Measurements from ENCODE around the gene RASGRP4. TPM values are rescaled to one million over a fixed set of nuclear protein-coding genes. Genes with fewer than 3 reads are reported as not detected.
"Not testable (repeated sequence)": the region's sequence is repeated elsewhere in the genome, so short reads cannot be mapped to it uniquely, and the experiment has no call there.

The RASGRP4 gene
- total RNA-seq, 2 donors from 2014 or later, result 2.3 to 8.3 TPM

DNA sequence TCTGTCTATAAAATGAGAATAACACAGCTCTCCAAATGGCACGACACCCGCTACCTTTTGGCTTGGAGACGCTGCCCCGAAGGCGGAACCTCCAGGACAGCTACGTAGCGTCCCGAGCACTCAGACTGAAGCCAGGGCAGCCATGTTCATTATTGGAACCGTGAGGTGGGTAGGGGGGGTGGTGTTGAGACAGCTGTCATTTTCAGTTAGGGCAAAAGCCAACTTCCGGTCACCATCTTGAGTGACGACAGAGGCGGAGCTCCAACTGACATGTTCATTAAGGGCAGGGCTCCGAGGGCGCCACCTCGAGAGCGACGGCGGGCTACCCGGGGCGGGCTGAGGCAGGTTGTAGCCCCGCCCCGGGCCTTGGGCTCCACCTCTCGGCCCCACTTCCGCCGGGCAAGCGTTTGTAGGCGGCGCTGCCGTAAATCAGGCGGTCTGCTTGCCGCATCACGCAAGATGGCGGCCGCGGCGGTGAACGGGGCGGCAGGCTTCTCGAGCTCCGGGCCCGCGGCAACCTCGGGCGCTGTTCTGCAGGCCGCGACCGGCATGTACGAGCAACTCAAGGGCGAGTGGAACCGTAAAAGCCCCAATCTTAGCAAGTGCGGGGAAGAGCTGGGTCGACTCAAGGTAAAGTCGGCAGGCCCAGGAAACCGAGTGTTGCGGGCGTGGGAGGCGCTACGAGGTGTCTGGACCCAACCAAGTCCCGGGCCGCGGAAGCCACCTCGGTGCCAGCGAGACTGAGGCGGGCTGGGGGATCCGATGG lies 51.5 kb downstream of the RASGRP4 start, which contains the start of gene PSMD8:
TSS of gene PSMD8 (plus strand) at position 240 of the 766 bp plus-strand sequence. CDS start at position 271, 31 bp downstream.
- Mint-ChIP-seq H3K9me3 (no peaks in the 10 kb centered on the region), H3K27ac (peak within 1 kb of the TSS; percentile 99 to 100), H3K36me3 (peaks cover 29 to 30% of the 10 kb centered on the region in 2 donors)
- peak; percentile 98 to 99 for DNase-seq (ENCODE audit: low spot score in 2 of 2)
- ATAC-seq, result peak; percentile 97 to 99

DNA sequence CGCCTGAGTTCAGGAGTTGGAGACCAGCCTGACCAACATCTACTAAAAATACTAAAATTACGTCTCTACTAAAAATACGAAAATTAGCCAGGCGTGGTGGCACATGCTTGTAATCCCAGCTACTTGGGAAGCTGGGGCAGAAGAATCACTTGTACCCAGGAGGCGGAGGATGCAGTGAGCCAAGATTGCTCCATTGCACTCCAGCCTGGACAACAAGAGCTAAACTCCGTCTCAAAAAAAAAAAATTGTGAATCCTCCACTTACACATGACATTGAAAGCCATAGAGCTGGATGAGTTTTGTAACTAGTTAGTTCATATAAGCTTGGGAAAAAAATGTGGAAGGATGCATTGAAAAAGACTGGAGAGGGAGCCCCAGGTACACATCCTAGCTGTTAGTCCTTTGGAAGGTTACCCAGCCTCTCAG lies 52.1 kb downstream of the RASGRP4 start:
- peak overlapping the region; percentile 90 to 99 for H3K27ac Mint-ChIP-seq
- ATAC-seq, result no peak
- H3K36me3 Mint-ChIP-seq, result peaks cover 24 to 25% of the 10 kb centered on the region in 2 donors
- no peak for DNase-seq (ENCODE audit: low spot score in 2 of 2)
- no peaks in the 10 kb centered on the region for H3K9me3 Mint-ChIP-seq

DNA sequence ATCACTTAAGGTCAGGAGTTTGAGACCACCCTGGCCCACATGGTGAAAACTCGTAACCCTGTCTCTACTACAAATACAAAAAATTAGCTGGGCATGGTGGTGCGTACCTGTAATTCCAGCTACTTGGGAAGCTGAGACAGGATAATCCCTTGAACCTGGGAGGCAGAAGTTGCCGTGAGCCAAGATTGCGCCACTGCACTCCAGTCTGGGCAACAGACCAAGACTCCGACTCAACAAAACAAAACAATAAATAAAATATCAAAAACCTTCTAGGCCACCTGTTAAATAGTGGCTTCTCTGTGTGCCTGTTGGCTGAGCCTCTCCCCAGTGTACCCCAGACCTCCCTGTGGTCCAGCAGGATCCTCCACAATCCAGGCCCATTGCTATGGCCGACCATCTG lies 54.9 kb downstream of the RASGRP4 start:
- Mint-ChIP-seq H3K36me3 (peaks cover 15% of the 10 kb centered on the region in 2 donors), H3K27ac (no peak overlapping the region), H3K9me3 (no peaks in the 10 kb centered on the region)
- no peak for DNase-seq (ENCODE audit: low spot score in 2 of 2)
- no peak for ATAC-seq

DNA sequence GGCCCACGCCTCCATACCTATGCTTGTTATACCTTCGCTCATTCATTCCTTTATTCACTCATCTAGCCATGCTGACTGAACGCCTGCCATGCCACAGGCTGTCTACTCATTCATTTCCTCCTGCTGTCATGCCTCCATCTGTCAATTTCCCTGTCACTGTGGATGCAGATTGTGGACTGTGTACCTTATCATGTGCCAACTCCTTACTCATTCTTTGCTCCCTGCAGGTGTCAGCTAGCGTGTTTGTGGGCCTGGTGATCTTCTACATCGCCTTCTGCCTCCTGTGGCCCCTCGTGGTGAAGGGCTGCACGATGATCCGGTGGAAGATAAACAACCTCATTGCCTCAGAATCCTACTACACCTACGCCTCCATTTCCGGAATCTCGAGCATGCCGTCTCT lies 55.7 kb downstream of the RASGRP4 start:
- ATAC-seq (no peak), DNase-seq (ENCODE audit: low spot score in 2 of 2) (no peak)
- Mint-ChIP-seq H3K9me3 (no peaks in the 10 kb centered on the region), H3K27ac (no peak overlapping the region), H3K36me3 (peaks cover 9% of the 10 kb centered on the region in 2 donors)

DNA sequence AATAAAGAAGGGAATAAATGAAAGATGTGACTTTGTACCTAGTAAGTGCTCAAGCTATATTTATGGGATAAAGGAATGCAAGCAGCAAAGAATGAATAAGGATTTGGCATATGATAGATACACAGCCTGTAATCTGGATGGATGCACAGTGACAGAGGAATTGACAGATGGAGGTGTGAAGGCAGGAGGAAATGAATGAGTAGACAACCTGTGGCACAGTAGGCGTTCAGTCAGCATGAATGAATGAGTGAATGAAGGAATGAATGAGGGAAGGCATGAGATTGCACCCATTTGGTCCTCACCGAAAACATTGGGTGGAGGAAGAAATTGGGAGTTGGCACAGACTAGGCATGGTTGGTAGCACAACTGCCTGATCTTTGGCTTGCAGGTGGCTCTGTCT lies 56.4 kb downstream of the RASGRP4 start:
- H3K36me3 Mint-ChIP-seq, result peaks cover 2% of the 10 kb centered on the region in 2 donors
- no peak for DNase-seq (ENCODE audit: low spot score in 2 of 2)
- no peaks in the 10 kb centered on the region for H3K9me3 Mint-ChIP-seq
- no peak overlapping the region for H3K27ac Mint-ChIP-seq
- ATAC-seq, result no peak

DNA sequence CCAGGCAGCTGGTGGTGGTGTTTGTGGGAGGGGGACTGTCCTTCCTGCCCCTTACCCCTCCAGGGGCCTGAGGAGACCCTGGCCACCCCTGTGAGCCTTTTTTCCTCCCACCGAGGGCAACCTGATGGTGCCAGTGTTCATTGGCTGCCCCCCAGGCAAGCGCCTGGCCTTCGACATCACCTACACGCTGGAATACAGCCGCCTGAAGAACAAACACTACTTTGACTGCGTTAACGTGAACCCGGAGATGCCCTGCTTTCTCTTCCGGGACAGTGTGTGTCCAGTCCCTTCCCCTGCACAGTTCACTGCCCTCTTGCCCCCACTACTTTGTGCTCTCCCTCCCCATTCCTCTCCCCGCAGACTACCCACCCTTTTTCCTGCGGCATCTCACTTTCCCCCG lies 59.0 kb downstream of the RASGRP4 start:
- Mint-ChIP-seq H3K27ac (no peak overlapping the region), H3K9me3 (no peaks in the 10 kb centered on the region), H3K36me3 (no peaks in the 10 kb centered on the region)
- ATAC-seq (no peak), DNase-seq (ENCODE audit: low spot score in 2 of 2) (no peak)

DNA sequence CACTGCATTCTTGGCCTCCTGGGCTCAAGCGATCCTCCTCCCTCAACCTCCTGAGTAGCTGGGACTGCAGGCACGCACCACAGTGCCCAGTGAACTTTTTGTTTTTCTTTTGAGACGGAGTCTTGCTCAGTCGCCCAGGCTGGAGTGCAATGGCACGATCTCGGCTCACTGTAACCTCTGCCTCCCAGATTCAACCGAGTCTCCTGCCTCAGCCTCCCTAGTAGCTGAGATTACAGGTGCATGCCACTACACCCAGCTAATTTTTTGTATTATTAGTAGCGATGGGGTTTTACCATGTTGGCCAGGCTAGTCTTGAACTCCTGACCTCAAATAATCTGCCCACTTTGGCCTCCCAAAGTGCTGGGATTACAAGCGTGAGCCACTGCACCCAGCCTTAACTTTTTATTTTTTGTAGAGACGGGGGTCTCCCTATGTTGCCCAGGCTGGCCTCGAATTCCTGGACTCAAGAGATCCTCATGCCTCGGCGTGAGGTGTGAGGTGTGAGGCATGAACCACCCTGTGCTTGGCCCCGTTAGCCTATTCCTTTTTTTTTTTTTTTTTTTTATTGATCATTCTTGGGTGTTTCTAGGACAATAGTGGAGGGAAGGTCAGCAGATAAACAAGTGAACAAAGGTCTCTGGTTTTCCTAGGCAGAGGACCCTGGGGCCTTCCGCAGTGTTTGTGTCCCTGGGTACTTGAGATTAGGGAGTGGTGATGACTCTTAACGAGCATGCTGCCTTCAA lies 62.9 kb downstream of the RASGRP4 start:
- not testable (repeated sequence) for H3K36me3 Mint-ChIP-seq; ATAC-seq; DNase-seq (ENCODE audit: low spot score in 2 of 2); H3K9me3 Mint-ChIP-seq; H3K27ac Mint-ChIP-seq

DNA sequence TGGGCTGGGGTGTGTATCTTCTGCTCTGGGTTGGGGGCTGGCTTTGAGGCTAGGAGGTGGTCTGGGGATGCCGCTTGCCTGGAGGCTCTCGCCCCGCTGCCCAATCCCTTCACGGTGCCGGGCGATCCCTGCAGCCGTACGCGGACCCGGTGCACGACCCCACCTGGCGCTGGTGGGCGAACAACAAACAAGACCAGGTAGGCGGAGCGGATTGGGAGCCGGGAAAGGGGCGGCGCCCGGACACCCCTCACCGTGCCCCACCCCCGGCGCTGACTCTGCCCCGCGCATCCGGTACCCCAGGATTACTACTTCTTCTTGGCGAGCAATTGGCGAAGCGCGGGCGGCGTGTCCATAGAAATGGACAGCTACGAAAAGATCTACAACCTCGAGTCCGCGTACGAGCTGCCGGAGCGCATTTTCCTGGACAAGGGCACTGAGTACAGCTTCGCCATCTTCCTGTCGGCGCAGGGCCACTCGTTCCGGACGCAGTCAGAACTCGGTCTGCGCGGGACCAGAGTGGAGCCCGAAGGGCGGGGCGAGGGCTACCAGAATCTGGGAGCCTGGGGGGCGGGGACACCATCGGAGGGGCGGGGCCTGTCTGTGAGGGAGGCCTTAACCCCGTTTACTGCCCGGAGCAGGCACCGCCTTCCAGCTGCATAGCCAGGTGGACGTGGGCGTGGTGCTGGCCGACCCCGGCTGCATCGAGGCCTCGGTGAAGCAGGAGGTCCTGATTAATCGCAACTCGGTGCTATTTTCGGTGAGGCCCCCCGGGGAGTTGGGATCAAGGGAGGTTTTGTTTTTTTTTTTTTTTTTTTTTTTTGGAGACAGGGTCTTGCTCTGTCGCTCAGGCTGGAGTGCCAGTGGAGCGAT lies 63.7 kb downstream of the RASGRP4 start:
- DNase-seq (ENCODE audit: low spot score in 2 of 2), result peak; percentile 64 to 90
- peak overlapping the region in 1 of 2 donors; percentile 77 for H3K27ac Mint-ChIP-seq
- H3K36me3 Mint-ChIP-seq, result no peaks in the 10 kb centered on the region
- H3K9me3 Mint-ChIP-seq, result no peaks in the 10 kb centered on the region
- ATAC-seq, result peak; percentile 71 to 82

DNA sequence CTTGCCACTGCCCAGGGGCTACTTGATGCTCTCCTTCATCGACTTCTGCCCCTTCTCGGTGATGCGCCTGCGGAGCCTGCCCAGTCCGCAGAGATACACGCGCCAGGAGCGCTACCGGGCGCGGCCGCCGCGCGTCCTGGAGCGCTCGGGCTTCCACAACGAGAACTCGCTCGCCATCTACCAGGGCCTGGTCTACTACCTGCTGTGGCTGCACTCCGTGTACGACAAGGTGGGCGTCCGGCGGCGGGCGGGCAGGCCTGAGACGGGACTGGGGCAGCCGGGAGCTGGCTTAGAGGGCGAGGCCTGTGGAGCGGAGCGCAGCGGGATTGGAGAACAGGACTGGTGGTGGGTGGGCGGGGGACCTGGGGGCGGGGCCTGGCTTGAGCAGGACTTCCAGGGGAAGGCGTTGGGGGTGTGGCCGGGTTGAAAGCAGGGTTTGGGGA lies 64.4 kb downstream of the RASGRP4 start:
- DNase-seq (ENCODE audit: low spot score in 2 of 2), result peak; percentile 63 to 78
- ATAC-seq, result peak; percentile 76 to 82
- H3K9me3 Mint-ChIP-seq, result no peaks in the 10 kb centered on the region
- H3K36me3 Mint-ChIP-seq, result no peaks in the 10 kb centered on the region
- no peak overlapping the region for H3K27ac Mint-ChIP-seq

DNA sequence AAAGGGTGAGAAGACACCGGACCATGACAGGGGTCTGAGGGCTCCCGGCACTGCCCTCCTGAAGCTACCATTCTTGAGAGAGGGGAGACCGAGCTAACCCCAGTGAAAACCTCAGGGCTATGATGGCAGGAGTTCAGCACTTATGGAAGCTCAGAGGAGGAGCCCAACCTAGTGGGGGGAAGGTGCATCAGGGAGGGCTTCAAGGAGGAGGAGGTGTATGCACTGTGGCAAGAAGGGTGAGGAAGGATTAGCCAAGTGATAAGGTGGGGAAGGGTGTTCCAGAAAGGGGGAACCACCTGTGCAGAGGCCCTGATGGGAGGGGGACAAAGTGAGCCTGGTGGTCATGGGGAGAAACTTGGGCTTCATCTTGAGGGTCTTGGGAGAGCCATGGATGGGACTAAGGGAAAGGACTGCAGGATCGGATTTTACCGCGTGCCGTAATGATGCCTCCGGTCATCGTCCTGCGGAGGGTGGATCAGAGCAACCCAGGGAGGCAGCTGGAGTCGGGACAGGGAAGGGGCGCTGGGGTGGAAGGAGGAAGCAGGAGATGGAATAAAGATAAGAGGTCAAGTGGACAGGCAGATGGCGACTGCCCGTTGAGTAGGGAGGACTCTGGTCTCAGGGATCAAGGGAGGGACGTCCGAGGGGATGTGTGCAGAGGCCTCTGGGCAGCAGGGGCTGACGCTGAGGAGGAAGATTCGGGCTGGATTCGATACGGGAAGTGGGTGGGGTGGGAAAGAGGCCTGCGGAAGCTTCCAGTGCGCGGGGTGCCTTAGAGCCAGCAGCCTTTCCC lies 65.0 kb downstream of the RASGRP4 start:
- Mint-ChIP-seq H3K9me3 (no peaks in the 10 kb centered on the region), H3K36me3 (no peaks in the 10 kb centered on the region), H3K27ac (no peak overlapping the region)
- DNase-seq (ENCODE audit: low spot score in 2 of 2) (no peak), ATAC-seq (no peak)

DNA sequence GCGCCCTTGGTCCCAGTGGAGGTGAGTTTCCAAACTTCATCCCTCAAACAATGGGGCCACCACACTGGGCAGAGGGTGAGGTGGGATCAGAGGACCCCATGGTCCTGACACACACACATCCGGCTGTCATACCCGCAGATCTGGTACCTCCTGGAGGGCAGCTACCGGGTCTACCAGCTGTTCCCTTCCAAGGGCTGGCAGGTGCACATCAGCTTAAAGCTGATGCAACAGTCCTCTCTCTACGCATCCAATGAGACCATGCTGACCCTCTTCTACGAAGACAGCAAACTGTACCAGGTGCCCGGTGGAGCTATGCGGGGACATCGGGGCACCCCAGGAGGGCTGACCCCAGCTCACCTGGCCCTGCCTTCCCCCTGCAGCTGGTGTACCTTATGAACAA lies 65.7 kb downstream of the RASGRP4 start:
- Mint-ChIP-seq H3K36me3 (no peaks in the 10 kb centered on the region), H3K9me3 (no peaks in the 10 kb centered on the region), H3K27ac (no peak overlapping the region)
- no peak for DNase-seq (ENCODE audit: low spot score in 2 of 2)
- ATAC-seq, result no peak

DNA sequence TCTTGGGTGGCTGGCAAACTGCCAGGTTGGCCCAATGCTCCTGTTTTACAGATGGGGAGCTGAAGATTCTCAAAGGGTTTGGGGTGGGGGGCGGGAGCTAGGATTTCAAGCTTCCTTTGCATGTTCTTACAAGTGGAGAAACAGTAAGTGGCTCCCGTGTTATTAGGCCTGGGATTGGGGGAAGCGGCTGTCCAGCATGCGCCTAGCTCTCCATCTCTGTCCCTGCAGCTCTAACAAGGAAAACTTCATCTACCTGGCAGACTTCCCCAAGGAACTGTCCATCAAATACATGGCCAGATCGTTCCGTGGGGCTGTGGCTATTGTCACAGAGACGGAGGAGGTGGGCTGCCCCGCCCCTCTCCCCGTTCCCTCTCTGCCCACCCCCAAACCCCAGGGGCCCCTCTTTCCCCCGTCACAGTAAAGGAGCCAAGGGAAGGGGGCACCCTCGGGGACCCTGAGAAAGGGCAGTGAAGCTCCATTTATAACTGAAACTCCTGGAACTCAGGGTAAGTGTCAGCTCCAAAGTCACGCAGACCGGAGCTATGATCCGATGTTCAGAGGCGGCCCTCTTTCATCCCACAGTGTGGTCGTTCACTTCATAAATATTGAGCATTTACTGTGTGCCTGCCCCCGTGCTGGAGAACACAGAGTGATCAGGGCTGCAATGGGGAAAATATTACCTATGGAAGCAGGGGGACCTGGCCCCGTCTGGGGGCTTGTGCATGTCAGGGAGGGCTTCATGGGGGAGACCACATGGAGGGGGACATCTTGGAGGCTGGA lies 66.6 kb downstream of the RASGRP4 start:
- ATAC-seq, result no peak
- no peak for DNase-seq (ENCODE audit: low spot score in 2 of 2)
- no peaks in the 10 kb centered on the region for H3K36me3 Mint-ChIP-seq
- no peaks in the 10 kb centered on the region for H3K9me3 Mint-ChIP-seq
- no peak overlapping the region for H3K27ac Mint-ChIP-seq

Data from activated naive CD4-positive, alpha-beta T cell treated with anti-CD3 and anti-CD28 coated beads, Interleukin-2, amount 50 U/mL, for 72 hours (primary cell).